IPS-18c (cell line): ENCODE measurements around the gene GPX3.

ENCODE experiments used
- H3K4me3 ChIP-seq: 2 replicates; pipeline ENCODE4 v1.7.0; 2013; ENCODE audit warnings: low read depth, mild to moderate bottlenecking, low read length, moderate library complexity; ENCODE audit not compliant: insufficient read depth
- H3K9me3 ChIP-seq: one replicate; pipeline ENCODE4 v1.6.1; 2013; ENCODE audit warnings: mild to moderate bottlenecking, low read length, moderate library complexity; ENCODE audit not compliant: control insufficient read depth, insufficient read depth

GPX3 gene

DNA sequence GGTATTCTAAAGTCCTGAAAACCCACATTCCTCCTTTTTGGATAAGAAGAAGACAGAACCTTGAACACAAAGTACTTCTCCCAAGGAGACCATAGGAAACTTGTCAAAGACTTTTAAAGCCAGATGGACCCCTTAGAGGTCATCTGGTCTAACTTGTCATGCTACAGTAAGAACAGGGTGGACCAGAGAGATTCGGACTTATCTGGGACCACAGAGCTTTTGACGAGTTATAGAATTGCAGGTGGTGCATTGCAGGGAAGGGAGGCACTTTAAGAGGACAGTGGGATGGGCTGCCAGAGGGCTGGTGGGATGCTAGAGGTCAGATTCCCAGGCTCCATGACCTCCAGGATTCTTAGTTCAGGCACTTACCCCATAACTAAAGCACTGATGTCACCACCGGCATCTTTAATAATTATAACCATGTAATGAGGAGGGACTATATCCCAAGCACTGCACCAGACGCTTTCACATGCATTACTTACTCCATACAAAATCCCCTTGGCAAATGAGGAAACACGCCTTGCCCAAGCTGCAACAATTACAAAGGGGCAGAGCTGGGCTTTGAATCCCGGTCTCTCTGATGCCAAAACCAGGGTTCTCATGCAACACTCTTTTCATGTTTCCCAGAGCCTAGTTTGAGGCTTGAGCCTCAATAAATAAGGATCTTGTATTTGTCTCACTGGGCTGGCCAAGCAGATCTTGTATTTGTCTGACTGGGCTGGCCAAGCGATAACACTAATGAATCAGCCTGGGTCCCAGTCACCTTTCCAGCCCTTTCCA, 12.8 kb upstream of the GPX3 start:
- no peaks in the 10 kb centered on the region for H3K9me3 ChIP-seq

DNA sequence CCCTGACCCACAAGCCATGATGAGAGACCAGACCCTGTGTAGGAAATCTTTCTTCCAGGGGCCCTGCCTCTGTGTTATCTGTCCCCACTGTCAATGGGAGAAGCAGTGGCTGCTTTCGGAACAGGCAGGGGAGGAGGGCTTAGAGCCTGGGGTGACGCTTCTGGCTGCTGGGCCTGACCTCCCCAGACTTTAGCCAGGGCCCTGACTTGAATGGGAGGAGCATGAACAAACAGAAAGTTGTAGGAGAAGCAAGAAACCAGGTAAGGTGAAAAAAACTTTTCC, 12.2 kb upstream of the GPX3 start:
- Histone ChIP-seq H3K9me3 (no peaks in the 10 kb centered on the region), H3K4me3 (no peak overlapping the region)

More for the DNA sequence above, 12.8 kb upstream of the GPX3 start:
- no peak overlapping the region for H3K4me3 ChIP-seq

DNA sequence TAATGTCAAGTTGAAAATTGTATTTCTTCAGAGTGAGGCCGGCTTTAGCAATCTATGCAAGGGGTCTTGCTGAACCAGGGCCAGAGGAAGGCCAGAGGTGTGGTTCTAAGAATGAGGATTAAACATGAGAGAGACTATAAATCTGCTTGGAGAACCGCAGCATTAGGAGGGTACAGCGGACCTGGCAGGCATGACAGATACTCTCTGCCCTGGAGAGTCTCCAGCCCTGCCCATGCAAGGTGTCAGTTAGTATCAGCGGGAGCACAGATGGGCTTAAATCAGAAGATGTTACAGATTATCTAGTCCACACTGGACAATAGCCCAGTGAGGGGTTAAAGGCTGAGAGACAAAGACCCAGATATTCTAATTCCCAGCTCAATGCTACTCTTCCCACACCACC, 11.5 kb upstream of the GPX3 start:
- no peaks in the 10 kb centered on the region for H3K9me3 ChIP-seq
- no peak overlapping the region for H3K4me3 ChIP-seq

DNA sequence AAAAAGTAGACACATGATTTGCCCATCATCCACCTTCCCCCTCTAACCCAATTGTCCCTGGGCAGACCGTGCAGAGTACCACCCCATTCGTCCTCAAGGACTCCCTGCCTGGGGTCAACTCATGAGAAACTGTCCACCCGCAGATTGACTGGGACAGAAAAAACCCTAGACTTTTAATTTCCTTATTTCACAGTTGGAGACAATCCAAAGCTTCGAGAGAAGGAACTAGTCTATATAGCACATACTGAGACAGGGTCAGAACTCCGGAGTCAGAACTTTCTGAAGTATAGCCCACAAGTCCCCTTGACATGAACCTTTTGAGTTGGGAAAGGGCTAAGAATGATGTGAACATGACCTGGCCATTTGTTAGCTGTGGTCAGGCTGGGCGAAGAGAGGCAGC, 7.5 kb upstream of the GPX3 start:
- Histone ChIP-seq H3K4me3 (no peak overlapping the region), H3K9me3 (no peaks in the 10 kb centered on the region)

DNA sequence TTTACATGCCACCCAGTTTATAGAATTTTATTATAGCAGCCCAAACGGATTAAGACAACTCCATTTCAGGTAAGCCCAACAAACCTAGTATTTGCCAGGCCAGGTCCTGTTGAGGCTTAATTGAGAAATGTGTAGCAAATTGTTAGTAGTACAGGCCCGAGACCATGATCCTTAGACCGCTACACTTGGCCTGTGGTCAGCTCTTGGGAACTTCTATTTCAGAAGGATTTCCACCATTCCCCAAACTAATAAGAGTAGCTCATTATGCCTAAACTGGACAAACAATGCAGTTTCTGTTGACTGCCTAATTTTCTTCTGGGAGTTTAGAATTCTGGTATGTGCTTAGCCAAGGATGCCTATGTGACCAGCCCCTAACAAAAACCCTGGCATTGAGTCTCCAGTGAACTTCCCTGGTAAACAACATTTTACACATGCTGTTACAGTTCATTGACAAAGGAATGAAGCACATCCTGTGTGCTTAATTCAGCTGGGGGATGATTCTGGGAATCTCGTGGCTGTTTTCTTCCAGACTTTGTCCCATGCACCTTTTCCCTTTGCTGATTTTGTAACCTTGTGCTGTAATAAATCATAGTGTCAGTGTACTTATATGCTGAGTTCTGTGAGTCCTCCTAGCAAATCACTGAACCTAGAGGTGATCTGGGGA, 5.6 kb upstream of the GPX3 start:
- Histone ChIP-seq H3K4me3 (no peak overlapping the region), H3K9me3 (no peaks in the 10 kb centered on the region)

DNA sequence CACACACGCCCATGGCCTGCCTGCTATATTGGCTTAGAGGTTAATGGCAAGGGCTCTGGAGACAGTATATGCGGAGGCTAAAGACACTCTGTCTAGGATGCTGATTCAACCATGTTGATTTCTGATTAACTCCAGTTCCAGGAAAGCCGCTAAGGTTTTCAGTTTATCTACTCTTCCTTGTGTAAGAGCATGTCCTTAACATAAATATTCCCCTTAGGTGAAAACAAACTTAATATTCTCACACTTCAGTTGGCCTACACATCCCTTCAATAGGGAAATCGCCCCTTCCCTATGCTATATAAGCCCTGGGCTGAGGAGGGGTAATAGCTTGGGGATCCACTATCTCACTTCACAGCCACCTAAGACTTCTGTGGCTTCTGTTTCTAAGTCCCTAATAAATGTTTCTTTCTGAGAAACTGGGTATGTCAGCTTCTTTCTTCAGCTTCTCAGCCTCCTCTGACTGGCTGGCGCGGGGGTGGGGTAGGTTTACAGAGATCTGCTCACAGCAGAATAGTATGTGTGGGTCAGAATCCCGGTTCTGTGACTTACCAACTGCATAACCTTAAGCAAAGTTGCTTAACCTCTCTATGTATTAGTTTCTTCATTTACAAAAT, 4.3 kb upstream of the GPX3 start:
- H3K9me3 ChIP-seq, result no peaks in the 10 kb centered on the region
- H3K4me3 ChIP-seq, result no peak overlapping the region

DNA sequence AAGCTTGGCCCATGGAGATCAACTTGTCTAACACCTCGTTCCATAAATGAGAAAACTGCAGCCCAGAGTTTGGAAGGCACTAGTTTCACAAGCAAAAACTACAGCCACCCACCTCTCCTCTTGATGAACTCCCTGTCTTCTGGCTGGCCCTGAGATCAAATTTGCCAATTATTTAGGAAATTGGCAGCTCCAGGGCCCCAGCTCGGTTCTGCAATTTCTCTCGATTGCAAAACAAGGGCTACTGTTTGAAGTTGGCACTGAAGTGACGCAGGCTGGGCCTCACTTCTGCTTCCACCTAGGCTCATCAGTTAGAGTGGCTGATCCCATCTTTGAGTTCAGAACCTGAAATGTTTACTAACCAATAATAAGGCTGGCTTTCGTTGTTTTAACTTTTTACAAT, 3.7 kb upstream of the GPX3 start:
- Histone ChIP-seq H3K4me3 (no peak overlapping the region), H3K9me3 (no peaks in the 10 kb centered on the region)

DNA sequence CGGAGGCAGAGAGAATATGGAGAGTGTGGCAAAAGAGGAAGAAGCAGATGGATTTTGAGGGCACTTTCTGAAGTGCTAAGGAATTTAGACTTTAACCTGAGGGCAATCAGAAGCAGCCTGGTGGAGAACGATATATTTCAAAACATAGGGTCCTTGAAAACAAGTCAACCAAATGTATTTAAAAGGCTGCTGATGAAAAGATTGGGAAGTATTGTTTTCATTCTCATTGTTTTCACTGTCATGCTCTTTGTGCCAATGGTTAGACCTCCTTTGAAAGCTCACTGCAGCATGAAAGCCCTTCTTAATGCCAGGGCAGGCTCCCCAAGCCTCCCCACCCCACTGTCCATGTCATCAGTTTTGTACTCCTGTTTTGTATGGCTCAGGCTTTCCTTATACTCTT, 2.5 kb upstream of the GPX3 start:
- Histone ChIP-seq H3K4me3 (no peak overlapping the region), H3K9me3 (no peaks in the 10 kb centered on the region)

DNA sequence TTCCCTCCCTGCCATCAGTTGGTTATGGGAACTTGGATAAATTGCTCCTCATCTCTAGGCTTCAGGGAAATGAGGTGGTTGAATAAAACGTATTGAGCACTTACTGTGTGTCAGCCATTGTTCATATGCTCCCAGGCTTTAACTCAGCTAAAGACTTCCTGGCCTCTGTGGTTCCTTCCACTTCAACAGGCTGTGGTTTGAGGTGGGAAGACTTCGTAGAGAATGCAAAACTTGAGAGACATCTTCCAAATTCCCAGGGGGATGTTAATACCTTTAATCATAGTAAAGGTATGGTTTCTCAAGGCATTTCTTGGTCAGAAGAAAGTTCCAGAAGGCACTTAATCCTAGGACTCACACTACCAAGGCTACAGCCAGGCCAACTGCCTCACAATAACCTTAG, 1.5 kb upstream of the GPX3 start:
- Histone ChIP-seq H3K9me3 (no peaks in the 10 kb centered on the region), H3K4me3 (no peak overlapping the region)

DNA sequence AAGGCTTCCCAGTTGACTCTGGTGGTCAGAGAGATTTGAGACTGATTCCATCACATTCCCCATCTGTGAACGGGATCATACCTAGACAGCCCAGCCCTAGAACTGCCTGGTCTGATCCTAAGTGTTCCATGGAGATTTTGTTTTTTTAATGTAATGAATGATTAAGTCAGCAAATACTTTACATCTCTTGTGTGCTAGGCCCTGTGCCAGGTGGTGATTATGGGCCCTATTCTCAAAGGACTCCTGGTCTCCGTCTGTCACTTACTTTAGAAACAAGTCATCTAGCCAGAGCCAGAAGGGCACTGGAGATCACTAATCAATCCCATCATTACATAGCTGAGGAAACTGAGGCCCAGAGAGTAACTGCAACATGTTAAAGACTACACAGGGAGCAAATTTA, 1.1 kb upstream of the GPX3 start:
- no peaks in the 10 kb centered on the region for H3K9me3 ChIP-seq
- H3K4me3 ChIP-seq, result no peak overlapping the region

DNA sequence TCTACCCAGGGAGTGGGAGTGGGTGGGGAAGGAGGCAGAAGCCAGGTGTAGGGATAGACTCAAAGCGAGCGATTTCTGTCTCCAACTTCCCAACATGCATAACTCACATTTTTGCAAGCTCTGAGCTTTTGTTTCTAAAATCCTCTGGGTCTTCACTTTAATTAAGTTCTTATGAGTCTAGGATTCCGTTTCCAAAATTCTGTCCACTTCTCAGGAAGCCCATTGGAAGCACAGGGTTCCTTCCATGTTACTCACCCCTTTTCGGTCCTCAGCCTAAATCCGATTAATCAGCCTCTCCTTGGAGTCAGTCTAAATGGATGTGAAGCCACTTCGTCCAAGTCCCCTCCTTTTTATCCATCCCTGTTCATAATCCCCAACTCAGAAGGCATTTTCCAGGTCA, 1.4 kb downstream of the GPX3 start:
- Histone ChIP-seq H3K9me3 (no peaks in the 10 kb centered on the region), H3K4me3 (no peak overlapping the region)

DNA sequence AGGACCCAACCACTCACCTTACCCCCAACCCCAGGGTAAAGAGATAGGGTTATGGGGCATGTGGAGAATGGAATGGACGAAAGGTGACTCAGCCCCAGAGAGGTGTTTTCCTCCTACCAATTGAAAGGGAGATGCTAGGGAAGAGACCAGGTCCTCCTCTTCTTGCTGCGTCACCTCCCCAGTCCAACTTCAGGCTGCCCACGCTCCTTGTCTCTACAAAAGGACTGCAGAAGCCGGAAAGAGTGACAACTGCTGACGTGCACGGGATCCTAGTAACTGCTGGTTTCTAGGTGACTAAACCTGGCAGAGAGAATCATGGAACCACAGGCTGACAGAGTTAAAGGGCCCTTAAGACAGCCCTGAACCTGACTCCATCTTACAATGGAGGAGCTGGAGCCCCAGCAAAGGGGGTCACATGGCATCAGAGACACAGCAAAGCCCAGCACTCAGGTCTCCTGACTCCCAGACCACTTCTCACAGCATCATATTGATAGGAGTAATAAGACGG, 2.2 kb downstream of the GPX3 start:
- no peak overlapping the region for H3K4me3 ChIP-seq

DNA sequence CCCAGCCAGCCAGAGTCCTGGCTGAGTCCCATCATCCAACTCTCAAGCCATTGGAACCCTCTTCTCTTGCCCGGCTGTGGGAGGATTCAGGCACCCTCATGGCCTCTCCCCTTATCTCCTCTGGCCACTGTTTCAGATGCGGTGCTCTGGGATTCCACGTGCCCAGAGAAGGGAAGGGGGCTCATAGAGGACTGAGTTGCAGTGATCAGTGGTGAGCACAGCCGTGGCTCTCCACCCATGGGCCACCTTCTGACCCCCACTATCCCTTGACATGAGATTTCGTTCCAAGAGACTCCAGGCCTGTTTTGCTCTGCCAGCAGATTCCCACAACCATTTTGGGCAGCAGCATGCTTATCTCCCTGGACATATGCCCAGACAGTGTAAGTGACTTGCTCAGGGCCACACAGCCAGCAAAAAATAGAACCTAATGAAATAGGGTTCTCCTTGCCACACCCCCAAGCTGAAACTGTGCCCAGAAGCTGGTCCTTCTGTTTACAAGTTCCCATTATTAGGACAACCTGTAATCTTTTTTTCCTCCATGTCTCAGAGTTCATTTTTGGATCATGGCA, 2.7 kb downstream of the GPX3 start:
- H3K9me3 ChIP-seq, result no peaks in the 10 kb centered on the region
- no peak overlapping the region for H3K4me3 ChIP-seq

More for the DNA sequence above, 2.2 kb downstream of the GPX3 start:
- H3K9me3 ChIP-seq, result no peaks in the 10 kb centered on the region

DNA sequence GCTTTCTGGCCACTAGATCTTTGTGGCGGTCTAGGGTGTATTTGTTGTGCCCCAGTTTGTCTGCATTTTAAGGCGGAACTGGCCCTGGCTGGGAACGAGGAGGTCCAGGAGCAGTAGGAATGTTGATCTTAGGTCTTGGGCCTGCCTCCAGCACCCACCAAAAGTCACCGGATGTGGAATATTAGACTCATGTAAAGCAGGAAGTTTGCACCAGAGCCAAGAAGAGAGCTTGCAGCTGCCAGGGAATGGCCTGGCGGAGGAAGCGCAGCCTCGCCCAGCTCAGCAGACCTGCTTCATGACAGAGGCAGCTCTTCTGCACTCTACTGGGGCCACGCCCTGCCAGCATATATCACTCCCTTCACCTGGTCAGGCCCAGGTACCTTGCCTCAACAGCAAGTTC, 3.3 kb downstream of the GPX3 start:
- Histone ChIP-seq H3K9me3 (no peaks in the 10 kb centered on the region), H3K4me3 (no peak overlapping the region)

DNA sequence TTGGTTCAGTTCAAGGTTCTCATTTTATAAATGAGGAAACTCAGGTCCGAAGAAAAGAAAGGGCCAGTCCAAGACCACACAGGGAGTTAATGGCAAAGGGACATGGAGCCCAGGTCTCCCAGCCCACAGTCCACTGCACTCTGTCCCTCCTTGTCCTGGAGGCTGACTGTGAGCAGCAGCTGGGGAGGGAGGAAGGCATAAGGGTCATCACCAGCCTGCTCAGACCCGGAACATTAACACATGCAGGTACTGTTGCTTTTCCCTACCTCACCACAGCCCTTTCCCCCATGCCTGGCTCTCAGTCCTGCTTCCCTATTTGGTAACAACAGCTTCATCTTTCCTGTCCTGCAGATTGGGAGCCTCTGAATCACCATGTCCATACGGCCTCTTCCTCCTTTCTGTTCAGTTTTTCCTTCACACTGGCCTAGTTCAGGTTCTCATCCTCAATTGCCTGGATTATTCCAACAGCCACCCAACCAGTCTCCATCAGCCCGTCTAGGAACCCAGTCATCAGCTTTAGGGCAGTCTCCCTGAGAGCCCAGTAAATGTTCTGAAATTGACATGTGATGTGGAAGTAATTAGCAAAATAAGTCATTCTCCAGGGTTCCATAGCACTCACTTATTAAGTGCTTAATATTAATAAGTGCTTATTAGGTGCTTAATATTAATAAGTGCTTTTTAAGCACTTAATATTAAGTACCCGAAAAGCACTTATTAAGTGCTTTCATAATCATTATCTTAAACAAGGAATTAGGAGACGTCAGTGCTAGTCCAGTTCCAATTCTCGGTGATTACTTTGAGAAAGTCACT, 4.3 kb downstream of the GPX3 start:
- Histone ChIP-seq H3K4me3 (no peak overlapping the region), H3K9me3 (no peaks in the 10 kb centered on the region)

DNA sequence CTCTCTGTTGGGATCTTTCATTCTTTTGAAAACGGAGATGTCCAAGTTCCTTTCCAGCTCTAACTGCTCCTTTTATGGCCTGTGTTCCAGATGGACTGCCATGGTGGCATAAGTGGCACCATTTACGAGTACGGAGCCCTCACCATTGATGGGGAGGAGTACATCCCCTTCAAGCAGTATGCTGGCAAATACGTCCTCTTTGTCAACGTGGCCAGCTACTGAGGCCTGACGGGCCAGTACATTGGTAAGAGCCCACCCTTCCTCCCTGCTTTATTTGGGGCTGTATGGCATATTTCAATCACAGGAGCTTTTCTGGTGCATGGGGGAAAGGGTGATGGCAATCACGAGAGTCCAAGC, 4.8 kb downstream of the GPX3 start:
- no peak overlapping the region for H3K4me3 ChIP-seq

DNA sequence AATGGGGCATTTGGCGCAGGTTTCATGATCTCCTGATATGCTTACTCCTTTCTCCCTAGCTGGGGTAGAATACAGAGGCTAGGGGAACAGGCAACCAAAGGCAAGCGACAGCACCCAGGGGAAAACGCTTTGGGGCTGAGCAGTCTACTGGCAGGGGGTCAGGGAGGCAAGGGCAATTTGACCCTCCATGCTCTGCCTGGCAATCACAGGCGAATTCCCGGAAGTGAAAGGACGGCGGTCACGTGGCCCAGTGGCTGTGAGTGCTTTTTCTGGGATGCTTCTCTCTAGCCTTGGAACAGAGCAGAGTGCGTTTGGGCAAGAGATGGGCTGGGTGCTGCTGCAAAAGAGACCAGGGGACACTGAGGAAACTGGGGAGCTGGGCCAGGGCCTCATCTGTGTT, 5.7 kb downstream of the GPX3 start:
- Histone ChIP-seq H3K9me3 (no peaks in the 10 kb centered on the region), H3K4me3 (no peak overlapping the region)

More for the DNA sequence above, 4.8 kb downstream of the GPX3 start:
- H3K9me3 ChIP-seq, result no peaks in the 10 kb centered on the region
